Pancreas (tissue), 10 donors: ENCODE results near the gene MUC5AC. TPM values are rescaled to one million over a fixed set of nuclear protein-coding genes. Genes with fewer than 3 reads are reported as not detected.

ENCODE experiments used
- ATAC-seq, 4 donors: fragments of 200-7000 bp; cut with Tn5 transposase; one replicate each; pipeline versions ENCODE4 v1.8.0 to v1.9.1; 2020; ENCODE audit warnings: mild to moderate bottlenecking in 4 of 4, moderate library complexity in 4 of 4
- DNase-seq, 6 donors: peaks; one replicate each; pipeline ENCODE4 v3.0.0-alpha.2; 2020
- FAIRE-seq: peaks from 2 replicates; lab custom pipeline; 2012; peaks lifted over from hg19 to GRCh38; lab: Jason Lieb, UNC
- H3K27ac ChIP-seq, 4 donors: fragments of 200-600 bp; sonication (generic); 1 replicate in 3 of 4; 2 replicates in 1 of 4; pipeline versions ENCODE4 v1.5.0 to v1.8.0; 2020
- H3K27me3 ChIP-seq, 4 donors: fragments of 200-600 bp; one replicate each; pipeline ENCODE4 v1.8.0; 2021
- H3K36me3 ChIP-seq, 3 donors: fragments of 200-600 bp; sonication (generic) in 1 of 3; one replicate each; pipeline versions ENCODE4 v1.5.0 to v1.8.0; 2020 to 2021
- H3K4me1 ChIP-seq, 3 donors: fragments of 200-600 bp; one replicate each; pipeline ENCODE4 v1.8.0; 2021
- H3K4me3 ChIP-seq, 4 donors: fragments of 200-600 bp; sonication (generic) in 2 of 4; one replicate each; pipeline versions ENCODE4 v1.5.0 to v1.8.0; 2020 to 2021
- H3K9me3 ChIP-seq, 4 donors: fragments of 200-600 bp; one replicate each; pipeline ENCODE4 v1.8.0; 2021
- CTCF ChIP-seq, 4 donors: fragments of 200-600 bp; sonication (generic) in 3 of 4; IDR thresholded peaks; one replicate each; pipeline versions ENCODE4 v1.5.0 to v1.8.0; 2021; ENCODE audit warnings: antibody characterized with exemption in 4 of 4
- WGBS, 2 donors: extraction: QIAGEN DNeasy Blood & Tissue Kit; methylation state at CpG; one replicate each; pipeline ENCODE4 v1.1.7; 2013; 5-methylcytosine and 5-hydroxymethylcytosine counted together
- intact Hi-C, 3 donors: fragments of 100-400 bp; cut with DNase I; formaldehyde crosslinking; loops; one replicate each; pipeline versions ENCODE4 v1.11.1 to v1.14.2; 2022
- polyA plus RNA-seq, 2 donors: library from polyadenylated mRNA; stranded (reverse); fragments of 200-250 nt; gene quantifications; one replicate each; pipeline ENCODE4 v1.2.3, GENCODE V29; 2013
- total RNA-seq, 6 donors: library from RNA; stranded (reverse); fragmentation: NEBNext Ultra II Directional in 4 of 6; extraction: Animal tissue kit (Norgen Biotek cat#: 25700) in 4 of 6; gene quantifications; one replicate each; pipeline versions ENCODE4 v1.2.1 to v1.2.4, GENCODE V29; 2021 to 2023
- donor health status: healthy with polysubstance abuse.
- donor health status: DM: no; HTN: no; CAD: no; lungs with moderate emphysema.
- donor health status: DM: no; HTN: no; CAD: no.
- donor health status: control.
- donor health status: control.
- donor health status: Bipolar disorder and iron deficiency.
- donor health status: DM: yes; HTN: yes; CAD: no.
- donor health status: DM: no; HTN: no; CAD: no.
- donor health status: DM: no; HTN: no; CAD: no.
- donor health status: DM: yes; HTN: yes; CAD: no.

The MUC5AC gene
- total and polyA plus RNA-seq, 8 donors: 0.02 to 4.2 (median 0.04) TPM; not detected in 5

- no peak for ATAC-seq
- Histone ChIP-seq H3K36me3 (no peaks in the 10 kb centered on the region), H3K4me1 (no peaks in the 10 kb centered on the region), H3K4me3 (no peak overlapping the region), H3K27me3 (no peaks in the 10 kb centered on the region), H3K27ac (no peak overlapping the region), H3K9me3 (no peaks in the 10 kb centered on the region)
- no peak for FAIRE-seq
- 75 to 76% methylated on average over 29 to 32 of the region's 32 CpGs for WGBS, 2 donors
- DNase-seq: peak in 4 of 6 donors; percentile 8 to 63 (median 35)
- TF ChIP-seq CTCF (IDR thresholded peaks at IDR 0.05): no peak
- intact Hi-C loops: no loop called here
These were observed 2.7 kb downstream of the MUC5AC start for GRCh38 chr11:1160231-1161101.

- H3K9me3 ChIP-seq: no peaks in the 10 kb centered on the region
These were observed 3.8 kb downstream of the MUC5AC start for GRCh38 chr11:1161410-1162137.

GRCh38 chr11:1162138-1162475 is 4.4 kb downstream of the MUC5AC start:
- Histone ChIP-seq H3K27ac (no peak overlapping the region), H3K4me1 (no peaks in the 10 kb centered on the region), H3K36me3 (no peaks in the 10 kb centered on the region), H3K4me3 (no peak overlapping the region), H3K27me3 (no peaks in the 10 kb centered on the region), H3K9me3 (no peaks in the 10 kb centered on the region)
- FAIRE-seq (no peak), DNase-seq (no peak), ATAC-seq (no peak)
- intact Hi-C loops: no loop called here
- TF ChIP-seq CTCF (IDR thresholded peaks at IDR 0.05): no peak
- WGBS, 2 donors: 65 to 74% methylated on average over 21 of the region's 21 CpGs

More at GRCh38 chr11:1161410-1162137, 3.8 kb downstream of the MUC5AC start:
- WGBS, 2 donors: 66 to 73% methylated on average over 41 to 42 of the region's 42 CpGs
- H3K27ac ChIP-seq: no peak overlapping the region
- no peaks in the 10 kb centered on the region for H3K27me3 ChIP-seq
- FAIRE-seq (no peak), DNase-seq (peak in 2 of 6 donors; percentile 49 to 65), ATAC-seq (no peak)
- no peak overlapping the region for H3K4me3 ChIP-seq
- intact Hi-C loops: no loop called here
- no peak for TF ChIP-seq CTCF (IDR thresholded peaks at IDR 0.05)
- no peaks in the 10 kb centered on the region for H3K36me3 ChIP-seq
- H3K4me1 ChIP-seq: no peaks in the 10 kb centered on the region

GRCh38 chr11:1162491-1163311 is 4.9 kb downstream of the MUC5AC start:
- FAIRE-seq (no peak), DNase-seq (peak in 3 of 6 donors; percentile 13 to 55 (median 51)), ATAC-seq (no peak)
- Histone ChIP-seq H3K27me3 (no peaks in the 10 kb centered on the region), H3K36me3 (no peaks in the 10 kb centered on the region), H3K4me3 (no peak overlapping the region), H3K27ac (no peak overlapping the region), H3K4me1 (no peaks in the 10 kb centered on the region), H3K9me3 (no peaks in the 10 kb centered on the region)
- TF ChIP-seq CTCF (IDR thresholded peaks at IDR 0.05): no peak
- intact Hi-C loops: no loop called here
- 68 to 73% methylated on average over 28 of the region's 28 CpGs for WGBS, 2 donors
